ENCODE data around the gene ADCY2.

DNA sequence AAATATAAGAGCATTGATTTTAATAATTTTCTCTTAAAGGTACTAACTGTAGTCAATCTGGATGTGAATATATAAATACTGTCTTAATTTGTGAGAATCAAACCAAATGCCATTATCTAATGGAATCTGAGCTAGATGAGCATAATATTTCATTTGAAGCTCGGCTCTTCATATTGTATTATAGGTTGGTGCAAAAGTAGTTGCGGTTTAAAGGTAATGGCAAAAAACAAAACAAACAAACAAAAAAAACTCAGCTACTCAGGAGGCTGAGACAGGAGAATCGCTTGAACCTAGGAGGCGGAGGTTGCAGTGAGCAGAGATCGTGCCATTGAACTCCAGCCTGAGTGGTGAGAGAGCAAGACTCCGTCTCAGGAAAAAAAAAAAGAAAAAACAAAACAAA lies 358.6 kb downstream of the ADCY2 start:
- TF ChIP-seq CTCF (IDR thresholded peaks at IDR 0.05; ENCODE audit: low read depth, low read length, poor library complexity, severe bottlenecking) (no peak), EZH2phosphoT487 (IDR thresholded peaks at IDR 0.05; ENCODE audit: borderline replicate concordance, low read length) (no peak)

Data from DOHH2 (cell line).